Liver (tissue), 9 donors: ENCODE measurements around the gene HEATR5B. TPM values are rescaled to one million over a fixed set of nuclear protein-coding genes. Genes with fewer than 3 reads are reported as not detected.

Experiments used
- DNase-seq: peaks from one replicate; pipeline ENCODE4 v3.0.0-alpha.2; 2017; ENCODE audit warnings: low spot score
- H3K27ac ChIP-seq, 2 donors: one replicate each; pipeline ENCODE4 v1.7.0; 2013; ENCODE audit warnings: inconsistent platforms in 2 of 2, low read length in 2 of 2, control low read depth in 1 of 2, low read depth in 1 of 2, mild to moderate bottlenecking in 1 of 2
- H3K27me3 ChIP-seq, 4 donors: one replicate each; pipeline versions ENCODE4 v1.6.1 to v1.7.0; 2013; ENCODE audit warnings: low read length in 3 of 4, inconsistent platforms in 1 of 4, mild to moderate bottlenecking in 1 of 4, moderate library complexity in 1 of 4; ENCODE audit not compliant: control insufficient read depth in 4 of 4, insufficient read depth in 4 of 4
- H3K36me3 ChIP-seq, 4 donors: one replicate each; pipeline versions ENCODE4 v1.6.1 to v1.7.0; 2013; ENCODE audit warnings: low read length in 3 of 4, mild to moderate bottlenecking in 3 of 4, low read depth in 1 of 4, moderate library complexity in 1 of 4; ENCODE audit not compliant: control insufficient read depth in 4 of 4, insufficient read depth in 3 of 4
- H3K4me1 ChIP-seq, 4 donors: one replicate each; pipeline versions ENCODE4 v1.6.1 to v1.7.0; 2013; ENCODE audit warnings: low read length in 3 of 4, mild to moderate bottlenecking in 3 of 4, moderate library complexity in 1 of 4; ENCODE audit not compliant: control insufficient read depth in 4 of 4, insufficient read depth in 4 of 4
- H3K4me3 ChIP-seq, 3 donors: one replicate each; pipeline versions ENCODE4 v1.6.1 to v1.7.0; 2013; ENCODE audit warnings: low read length in 3 of 3, control low read depth in 1 of 3, low read depth in 1 of 3, mild to moderate bottlenecking in 1 of 3
- H3K9ac ChIP-seq, 2 donors: one replicate each; pipeline ENCODE4 v1.7.0; 2013; ENCODE audit warnings: low read length in 2 of 2, mild to moderate bottlenecking in 2 of 2, moderate library complexity in 2 of 2, control low read depth in 1 of 2, low read depth in 1 of 2
- H3K9me3 ChIP-seq, 4 donors: one replicate each; pipeline versions ENCODE4 v1.6.1 to v1.7.0; 2013; ENCODE audit warnings: low read length in 3 of 4; ENCODE audit not compliant: control insufficient read depth in 4 of 4
- ATF3 ChIP-seq: IDR thresholded peaks from 2 replicates; pipeline ENCODE4 v1.6.1; 2016; ENCODE audit warnings: antibody characterized with exemption
- CTCF ChIP-seq: fragments of 150-350 bp; IDR thresholded peaks from 2 replicates; pipeline ENCODE4 v1.5.1; 2017; ENCODE audit warnings: improper control_type of control experiment, low read depth, low read length; ENCODE audit not compliant: missing input control
- EGR1 ChIP-seq, 2 donors: IDR thresholded peaks; 2 replicates each; pipeline ENCODE4 v1.6.1; 2016 to 2018; ENCODE audit warnings: antibody characterized with exemption in 2 of 2, low read depth in 2 of 2
- FOXA1 ChIP-seq: IDR thresholded peaks from 2 replicates; pipeline ENCODE4 v1.6.1; 2016; ENCODE audit warnings: antibody characterized with exemption
- FOXA2 ChIP-seq: IDR thresholded peaks from 2 replicates; pipeline ENCODE4 v1.6.1; 2016; ENCODE audit warnings: antibody characterized with exemption
- GABPA ChIP-seq, 2 donors: IDR thresholded peaks in 1 of 2; conservative IDR thresholded peaks in 1 of 2; 2 replicates each; pipeline ENCODE4 v1.6.1; 2016; ENCODE audit warnings: antibody characterized with exemption in 2 of 2, mild to moderate bottlenecking in 1 of 2, moderate library complexity in 1 of 2
- HNF4G ChIP-seq: IDR thresholded peaks from 2 replicates; pipeline ENCODE4 v1.6.1; 2016; ENCODE audit warnings: antibody characterized with exemption
- JUND ChIP-seq, 2 donors: IDR thresholded peaks; 2 replicates each; pipeline ENCODE4 v1.6.1; 2016; ENCODE audit warnings: antibody characterized with exemption in 2 of 2
- MAX ChIP-seq: IDR thresholded peaks from 2 replicates; pipeline ENCODE4 v1.6.1; 2016; ENCODE audit warnings: antibody characterized with exemption
- NR2F2 ChIP-seq: IDR thresholded peaks from 2 replicates; pipeline ENCODE4 v1.6.1; 2016; ENCODE audit warnings: antibody characterized with exemption
- RAD21 ChIP-seq, 2 donors: IDR thresholded peaks; 2 replicates each; pipeline ENCODE4 v1.6.1; 2016; ENCODE audit warnings: antibody characterized with exemption in 2 of 2, mild to moderate bottlenecking in 2 of 2
- REST ChIP-seq: IDR thresholded peaks from 2 replicates; pipeline ENCODE4 v1.6.1; 2016; ENCODE audit warnings: antibody characterized with exemption, mild to moderate bottlenecking
- RXRA ChIP-seq, 2 donors: IDR thresholded peaks; 2 replicates each; pipeline ENCODE4 v1.6.1; 2017 to 2018; ENCODE audit warnings: antibody characterized with exemption in 2 of 2, mild to moderate bottlenecking in 1 of 2
- SP1 ChIP-seq: IDR thresholded peaks from 2 replicates; pipeline ENCODE4 v1.6.1; 2018; ENCODE audit warnings: antibody characterized with exemption, mild to moderate bottlenecking
- TAF1 ChIP-seq: conservative IDR thresholded peaks from 2 replicates; pipeline ENCODE4 v1.6.1; 2016; ENCODE audit warnings: antibody characterized with exemption, mild to moderate bottlenecking
- ZBTB33 ChIP-seq: IDR thresholded peaks from 2 replicates; pipeline ENCODE4 v1.6.1; 2016; ENCODE audit warnings: antibody characterized with exemption
- WGBS: extraction: QIAGEN DNeasy Blood & Tissue Kit; methylation state at CpG from one replicate; pipeline ENCODE4 v1.1.7; 2013; 5-methylcytosine and 5-hydroxymethylcytosine counted together
- polyA plus RNA-seq, 2 donors: library from polyadenylated mRNA; stranded (reverse) in 1 of 2; unstranded in 1 of 2; fragments of 200-250 nt in 1 of 2; fragments of >200 nt in 1 of 2; fragmentation: Nextera tagmentation in 1 of 2; extraction: Ambion mirVana in 1 of 2; gene quantifications; one replicate each; pipeline versions ENCODE4 v1.2.1 to v1.2.3, GENCODE V29; 2013 to 2015
- total RNA-seq, 2 donors: library from RNA; depleted of rRNA; stranded (reverse); fragments of >200 nt; gene quantifications; one replicate each; pipeline ENCODE4 v1.2.3, GENCODE V29; 2014
- donor health status: healthy.
- donor health status: healthy.
- donor health status: healthy.
- donor health status: healthy.
- donor health status: healthy.

Gene HEATR5B
- total and polyA plus RNA-seq, 4 donors = 4.1 to 24.3 (median 11.6) TPM

GRCh38 chr2:37111958-37112357 is 27.8 kb upstream of the HEATR5B start:
- no peaks in the 10 kb centered on the region for H3K27me3 ChIP-seq
- DNase-seq = no peak
- no peaks in the 10 kb centered on the region for H3K4me1 ChIP-seq
- peaks cover 4 to 55% (median 24%) of the 10 kb centered on the region in 4 donors for H3K36me3 ChIP-seq
- WGBS = 70% methylated on average over 2 of the region's 2 CpGs
- TF ChIP-seq EGR1 (IDR thresholded peaks at IDR 0.05; ENCODE audit: low read depth in 2 of 2) (no peak), MAX (no peak), HNF4G (no peak), REST (no peak), CTCF (no peak), FOXA2 (no peak), ZBTB33 (no peak), RAD21 (IDR thresholded peaks at IDR 0.05) (no peak), ATF3 (no peak), TAF1 (no peak), JUND (IDR thresholded peaks at IDR 0.05) (no peak), SP1 (no peak), GABPA (IDR thresholded peaks at IDR 0.05 in 1 of 2, conservative IDR thresholded peaks at IDR 0.05 in 1 of 2) (no peak), FOXA1 (no peak), RXRA (IDR thresholded peaks at IDR 0.05) (no peak), NR2F2 (no peak)
- H3K27ac ChIP-seq = no peak overlapping the region
- H3K4me3 ChIP-seq = no peak overlapping the region
- no peaks in the 10 kb centered on the region for H3K9me3 ChIP-seq
- H3K9ac ChIP-seq = no peak overlapping the region
